Mesendoderm (in vitro differentiated cells): Measurements from ENCODE around the gene IL1RAPL1.

Source experiments
- DNase-seq: peaks from one replicate; pipeline ENCODE4 v3.0.0; 2013
- H2AK5ac ChIP-seq: 2 replicates; pipeline ENCODE4 v1.6.1; 2013; ENCODE audit warnings: low read length, inconsistent platforms
- H2BK120ac ChIP-seq: 2 replicates; pipeline ENCODE4 v1.6.1; 2013; ENCODE audit warnings: low read depth, mild to moderate bottlenecking, low read length, moderate library complexity, mixed read lengths
- H2BK15ac ChIP-seq: replicated peaks from 2 replicates; pipeline ENCODE4 v1.6.1; 2013; ENCODE audit warnings: low read depth, mild to moderate bottlenecking, moderate library complexity
- H2BK5ac ChIP-seq: 2 replicates; pipeline ENCODE4 v1.6.1; 2013; ENCODE audit warnings: low read length, inconsistent platforms
- H3K18ac ChIP-seq: 2 replicates; pipeline ENCODE4 v1.6.1; 2013; ENCODE audit warnings: mild to moderate bottlenecking, low read length, mixed read lengths
- H3K23ac ChIP-seq: one replicate; pipeline ENCODE4 v1.6.1; 2013; ENCODE audit warnings: low read length
- H3K27ac ChIP-seq: 2 replicates; pipeline ENCODE4 v1.5.1; 2013; ENCODE audit warnings: low read depth, mild to moderate bottlenecking, inconsistent platforms, low read length, moderate library complexity
- H3K27me3 ChIP-seq: 2 replicates; pipeline ENCODE4 v1.6.1; 2013; ENCODE audit warnings: low read length, control low read depth, mild to moderate bottlenecking, inconsistent platforms; ENCODE audit not compliant: insufficient read depth, poor library complexity
- H3K36me3 ChIP-seq: 2 replicates; pipeline ENCODE4 v1.6.1; 2013; ENCODE audit warnings: low read length, inconsistent platforms; ENCODE audit not compliant: control insufficient read depth, insufficient read depth
- H3K4ac ChIP-seq: one replicate; pipeline ENCODE4 v1.6.1; 2013; ENCODE audit warnings: low read depth, mild to moderate bottlenecking, low read length, moderate library complexity
- H3K4me1 ChIP-seq: 2 replicates; pipeline ENCODE4 v1.6.1; 2013; ENCODE audit warnings: low read depth, low read length, inconsistent platforms; ENCODE audit not compliant: control insufficient read depth
- H3K4me2 ChIP-seq: 2 replicates; pipeline ENCODE4 v1.6.1; 2013; ENCODE audit warnings: low read length
- H3K4me3 ChIP-seq: 2 replicates; pipeline ENCODE4 v1.5.1; 2013; ENCODE audit warnings: mild to moderate bottlenecking, low read length
- H3K56ac ChIP-seq: one replicate; pipeline ENCODE4 v1.6.1; 2013; ENCODE audit warnings: low read length
- H3K79me1 ChIP-seq: 2 replicates; pipeline ENCODE4 v1.6.1; 2013; ENCODE audit warnings: low read length, inconsistent platforms
- H3K79me2 ChIP-seq: 2 replicates; pipeline ENCODE4 v1.6.1; 2013; ENCODE audit warnings: mild to moderate bottlenecking, low read length; ENCODE audit not compliant: control insufficient read depth, insufficient read depth
- H3K9ac ChIP-seq: 2 replicates; pipeline ENCODE4 v1.6.1; 2013; ENCODE audit warnings: low read length, inconsistent platforms
- H4K5ac ChIP-seq: one replicate; pipeline ENCODE4 v1.6.1; 2013; ENCODE audit warnings: low read length
- H4K8ac ChIP-seq: one replicate; pipeline ENCODE4 v1.6.1; 2013; ENCODE audit warnings: low read depth, mild to moderate bottlenecking, control low read depth, low read length, moderate library complexity
- WGBS: extraction: QIAGEN DNeasy Blood & Tissue Kit; methylation state at CpG from one replicate; pipeline ENCODE4 v1.1.7; 2013; ENCODE audit warnings: low lambda C conversion rate, missing lambda C conversion rate; ENCODE audit not compliant: insufficient coverage; ENCODE audit errors: extremely low coverage; 5-methylcytosine and 5-hydroxymethylcytosine counted together

IL1RAPL1 gene

GRCh38 chrX:29824176-29824906 lies 1237.1 kb downstream of the IL1RAPL1 start:
- Histone ChIP-seq H3K23ac (no peak overlapping the region), H3K79me1 (no peaks in the 10 kb centered on the region), H3K4me2 (no peak overlapping the region), H3K9ac (no peak overlapping the region), H3K27ac (no peak overlapping the region), H2AK5ac (no peak overlapping the region), H3K27me3 (no peaks in the 10 kb centered on the region), H4K5ac (no peak overlapping the region), H3K56ac (no peak overlapping the region), H3K4me3 (no peak overlapping the region), H2BK15ac (no peak overlapping the region), H3K18ac (no peak overlapping the region), H4K8ac (no peak overlapping the region), H3K79me2 (no peaks in the 10 kb centered on the region), H3K36me3 (no peaks in the 10 kb centered on the region), H2BK5ac (no peak overlapping the region), H3K4me1 (no peaks in the 10 kb centered on the region), H2BK120ac (no peak overlapping the region), H3K4ac (no peak overlapping the region)
- DNase-seq = no peak
- WGBS = no CpG with 5 or more reads among the region's 6 CpGs

- Histone ChIP-seq H3K4me2 (no peak overlapping the region), H3K36me3 (no peaks in the 10 kb centered on the region), H2BK5ac (no peak overlapping the region), H3K9ac (no peak overlapping the region), H3K4me3 (no peak overlapping the region), H2BK15ac (no peak overlapping the region), H4K8ac (no peak overlapping the region), H3K18ac (no peak overlapping the region), H3K27ac (no peak overlapping the region), H3K4me1 (no peaks in the 10 kb centered on the region), H2BK120ac (no peak overlapping the region), H4K5ac (no peak overlapping the region), H3K79me1 (no peaks in the 10 kb centered on the region), H3K23ac (no peak overlapping the region), H2AK5ac (no peak overlapping the region), H3K27me3 (no peaks in the 10 kb centered on the region), H3K79me2 (no peaks in the 10 kb centered on the region), H3K56ac (no peak overlapping the region), H3K4ac (no peak overlapping the region)
- no CpG with 5 or more reads among the region's 5 CpGs for WGBS
- no peak for DNase-seq
Measured at GRCh38 chrX:29826742-29827141, 1239.5 kb downstream of the IL1RAPL1 start.

- H3K4me3 ChIP-seq = no peak overlapping the region
- no peak overlapping the region for H2BK120ac ChIP-seq
- no peaks in the 10 kb centered on the region for H3K36me3 ChIP-seq
- no peaks in the 10 kb centered on the region for H3K79me2 ChIP-seq
- no peak overlapping the region for H3K27ac ChIP-seq
- H3K18ac ChIP-seq = no peak overlapping the region
- no peak overlapping the region for H4K5ac ChIP-seq
- H3K56ac ChIP-seq = no peak overlapping the region
- no peak overlapping the region for H2BK5ac ChIP-seq
- no peak overlapping the region for H3K23ac ChIP-seq
- no peak overlapping the region for H3K4ac ChIP-seq
- H2AK5ac ChIP-seq = no peak overlapping the region
- H3K4me1 ChIP-seq = no peaks in the 10 kb centered on the region
- H3K9ac ChIP-seq = no peak overlapping the region
- H3K4me2 ChIP-seq = no peak overlapping the region
- WGBS = no CpG with 5 or more reads among the region's 2 CpGs
- H2BK15ac ChIP-seq = no peak overlapping the region
- H4K8ac ChIP-seq = no peak overlapping the region
- no peaks in the 10 kb centered on the region for H3K79me1 ChIP-seq
- no peaks in the 10 kb centered on the region for H3K27me3 ChIP-seq
- no peak for DNase-seq
Measured at GRCh38 chrX:29834311-29834710, 1247.1 kb downstream of the IL1RAPL1 start.

DNA sequence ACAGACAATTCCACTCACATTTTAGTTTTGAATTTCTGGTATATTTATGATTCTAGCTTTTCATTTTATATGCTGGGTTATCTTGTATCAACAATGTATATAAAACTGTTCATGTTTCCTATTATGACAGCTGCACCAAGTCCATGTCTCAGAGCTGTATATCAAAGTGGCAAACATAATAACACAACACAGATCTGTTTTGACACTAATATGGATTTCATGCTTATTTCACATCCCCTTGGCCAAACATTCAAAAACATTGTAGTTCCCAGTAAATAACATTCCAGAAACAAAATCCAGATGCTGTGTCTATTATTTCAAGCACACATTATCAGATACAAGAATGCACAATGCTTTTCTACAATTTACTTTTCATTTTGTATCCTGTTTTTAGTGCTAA lies 1247.5 kb downstream of the IL1RAPL1 start:
- Histone ChIP-seq H2BK120ac (no peak overlapping the region), H3K18ac (no peak overlapping the region), H3K56ac (no peak overlapping the region), H3K4me3 (no peak overlapping the region), H4K5ac (no peak overlapping the region), H2BK15ac (no peak overlapping the region), H3K4me1 (no peaks in the 10 kb centered on the region), H3K79me2 (no peaks in the 10 kb centered on the region), H3K4me2 (no peak overlapping the region), H4K8ac (no peak overlapping the region), H2AK5ac (no peak overlapping the region), H2BK5ac (no peak overlapping the region), H3K79me1 (no peaks in the 10 kb centered on the region), H3K23ac (no peak overlapping the region), H3K27me3 (no peaks in the 10 kb centered on the region), H3K4ac (no peak overlapping the region), H3K36me3 (no peaks in the 10 kb centered on the region), H3K9ac (no peak overlapping the region), H3K27ac (no peak overlapping the region)
- no peak for DNase-seq

DNA sequence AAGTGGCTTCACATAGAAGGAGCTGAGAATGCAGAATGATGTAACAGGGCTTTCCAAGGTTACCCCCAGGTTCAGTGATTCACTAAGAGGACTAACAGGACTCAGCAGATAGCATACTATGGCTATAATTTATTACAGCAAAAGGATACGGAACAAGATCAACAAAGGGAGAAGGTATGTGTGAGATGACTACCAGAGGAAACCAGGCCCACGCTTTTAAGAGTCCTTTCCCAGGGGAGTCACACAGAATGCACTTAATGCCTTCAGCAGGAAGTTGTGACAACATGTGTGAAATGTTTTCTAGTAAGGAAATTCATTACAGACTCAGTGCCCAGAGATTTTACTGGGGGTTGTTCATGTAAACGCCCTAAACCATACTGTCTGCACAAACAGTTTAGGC lies 1254.5 kb downstream of the IL1RAPL1 start:
- WGBS = no CpG with 5 or more reads among the region's 3 CpGs
- no peak overlapping the region for H2BK120ac ChIP-seq
- H3K4me2 ChIP-seq = no peak overlapping the region
- H3K4ac ChIP-seq = no peak overlapping the region
- no peaks in the 10 kb centered on the region for H3K27me3 ChIP-seq
- no peak overlapping the region for H3K27ac ChIP-seq
- H2AK5ac ChIP-seq = no peak overlapping the region
- no peaks in the 10 kb centered on the region for H3K36me3 ChIP-seq
- no peak overlapping the region for H3K56ac ChIP-seq
- H2BK15ac ChIP-seq = no peak overlapping the region
- peak; percentile 47 for DNase-seq
- H3K9ac ChIP-seq = no peak overlapping the region
- no peak overlapping the region for H3K23ac ChIP-seq
- H3K79me2 ChIP-seq = no peaks in the 10 kb centered on the region
- H3K4me1 ChIP-seq = no peaks in the 10 kb centered on the region
- no peak overlapping the region for H4K5ac ChIP-seq
- H4K8ac ChIP-seq = no peak overlapping the region
- H3K79me1 ChIP-seq = no peaks in the 10 kb centered on the region
- H3K18ac ChIP-seq = no peak overlapping the region
- H2BK5ac ChIP-seq = no peak overlapping the region
- H3K4me3 ChIP-seq = no peak overlapping the region

DNA sequence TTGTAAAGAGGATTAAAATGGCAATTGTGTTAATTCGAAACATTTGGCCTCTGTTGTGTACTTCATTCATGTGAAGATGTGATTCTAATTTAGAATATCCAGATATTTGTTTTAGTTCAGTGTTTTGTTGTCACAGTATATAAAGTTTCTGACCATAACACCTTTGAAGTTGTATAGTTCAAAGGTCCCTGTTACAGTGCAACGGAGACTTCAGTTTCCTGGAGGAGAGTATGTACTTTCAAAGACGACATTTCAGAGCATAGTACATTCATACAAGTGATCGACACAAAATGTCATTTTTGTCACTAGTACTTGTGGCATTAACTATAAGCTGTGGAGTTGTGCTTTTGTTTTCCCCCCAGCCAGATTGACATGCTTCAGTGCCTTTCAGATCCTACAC lies 1255.3 kb downstream of the IL1RAPL1 start:
- no peaks in the 10 kb centered on the region for H3K4me1 ChIP-seq
- no peak overlapping the region for H3K56ac ChIP-seq
- no peak overlapping the region for H3K23ac ChIP-seq
- H3K4ac ChIP-seq = no peak overlapping the region
- no peaks in the 10 kb centered on the region for H3K79me1 ChIP-seq
- no peak overlapping the region for H4K5ac ChIP-seq
- no peaks in the 10 kb centered on the region for H3K27me3 ChIP-seq
- no peak overlapping the region for H3K4me3 ChIP-seq
- no peak overlapping the region for H3K4me2 ChIP-seq
- H3K18ac ChIP-seq = no peak overlapping the region
- no peak overlapping the region for H2BK5ac ChIP-seq
- H3K9ac ChIP-seq = no peak overlapping the region
- no peak overlapping the region for H2BK15ac ChIP-seq
- no CpG with 5 or more reads among the region's 4 CpGs for WGBS
- no peak overlapping the region for H3K27ac ChIP-seq
- no peak for DNase-seq
- no peak overlapping the region for H2BK120ac ChIP-seq
- no peaks in the 10 kb centered on the region for H3K79me2 ChIP-seq
- H2AK5ac ChIP-seq = no peak overlapping the region
- H4K8ac ChIP-seq = no peak overlapping the region
- no peaks in the 10 kb centered on the region for H3K36me3 ChIP-seq
